Suprapubic skin (tissue), 4 donors: ENCODE data around the gene ROPN1L.

Experiments used
- CTCF ChIP-seq, 2 donors: fragments of 200-600 bp in 1 of 2; fragments of 450-650 bp in 1 of 2; sonication (generic) in 1 of 2; IDR thresholded peaks; one replicate each; pipeline ENCODE4 v1.5.1; 2016 to 2019; ENCODE audit warnings: antibody characterized with exemption in 2 of 2, mild to moderate bottlenecking in 1 of 2, moderate library complexity in 1 of 2
- POLR2A ChIP-seq, 2 donors: fragments of 450-650 bp; IDR thresholded peaks; one replicate each; pipeline ENCODE4 v1.6.1; 2017; ENCODE audit warnings: antibody characterized with exemption in 2 of 2, mild to moderate bottlenecking in 2 of 2, moderate library complexity in 2 of 2
- POLR2AphosphoS5 ChIP-seq, 3 donors: sonication (generic); formaldehyde crosslinking; IDR thresholded peaks; one replicate each; pipeline ENCODE4 v1.6.1; 2017; ENCODE audit warnings: antibody characterized with exemption in 3 of 3

GRCh38 chr5:10400411-10400810 is 41.3 kb upstream of the ROPN1L start:
- no peak for TF ChIP-seq CTCF (IDR thresholded peaks at IDR 0.05)
- no peak for TF ChIP-seq POLR2AphosphoS5 (IDR thresholded peaks at IDR 0.05)
- TF ChIP-seq POLR2A (IDR thresholded peaks at IDR 0.05) = no peak
